ENCODE data around the gene NKX1-2.

NKX1-2 gene

DNA sequence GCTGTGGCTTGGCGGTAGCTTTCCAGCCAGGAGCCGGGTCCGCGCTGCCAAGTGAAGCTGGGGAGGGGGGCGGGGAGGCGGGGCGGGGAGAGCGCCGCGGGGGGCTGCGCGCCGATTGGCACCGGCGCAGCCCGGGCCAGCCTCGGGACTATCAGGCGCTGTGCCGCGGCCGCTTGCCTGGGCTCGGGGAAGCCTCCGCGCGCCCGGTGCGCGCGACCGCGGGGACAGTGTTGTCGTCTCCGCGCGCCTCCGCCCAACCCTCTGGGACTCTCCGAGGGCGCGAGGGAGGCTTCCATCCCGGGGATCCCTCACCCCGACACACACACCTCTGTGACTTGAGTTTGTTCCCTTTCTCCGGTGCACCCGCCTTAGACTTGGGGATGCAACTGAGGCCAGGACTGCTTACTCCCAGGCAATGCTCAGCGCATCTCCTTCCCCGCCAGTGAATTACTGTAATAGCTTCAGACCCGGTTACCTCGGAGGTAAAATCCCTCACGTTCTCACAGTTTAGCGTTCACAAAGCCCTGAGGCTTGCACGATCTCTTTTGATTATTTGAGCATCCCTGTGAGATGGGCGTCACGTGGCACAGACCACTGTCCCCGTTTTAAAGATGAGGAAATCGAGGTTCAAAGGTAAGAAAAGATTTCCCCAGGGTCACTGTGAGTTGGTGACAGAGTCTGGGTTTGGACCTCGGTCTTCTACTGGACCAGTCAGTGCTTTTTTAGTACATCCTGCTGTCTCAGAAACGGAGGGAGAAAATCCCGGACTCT, at the start of gene NKX1-2:
NKX1-2 (minus strand) TSS at position 24 of the 771 bp plus-strand sequence. CDS start 92 bp downstream, outside the sequence.
- DNase-seq = no peak

DNA sequence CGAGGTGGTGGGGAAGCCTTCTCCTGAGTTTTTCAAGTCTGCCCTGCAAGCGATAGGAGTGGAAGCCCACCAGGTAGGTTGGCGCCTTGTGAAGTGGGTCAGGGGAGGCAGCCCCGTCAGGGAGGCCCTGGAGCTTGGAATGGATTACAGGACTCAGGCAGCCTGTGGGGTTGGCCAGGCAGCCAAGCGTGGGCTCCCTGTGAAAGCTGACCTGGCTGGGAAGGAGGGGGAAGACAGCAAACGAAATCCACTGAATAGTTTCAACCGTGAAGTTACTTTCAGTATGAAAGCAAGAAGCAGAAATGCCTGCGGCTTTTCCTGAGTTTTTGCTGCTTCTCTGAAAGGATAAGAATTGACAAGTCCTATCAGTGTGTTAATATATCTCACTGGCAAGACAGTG, 48.2 kb upstream of the NKX1-2 start:
- DNase-seq = no peak

DNA sequence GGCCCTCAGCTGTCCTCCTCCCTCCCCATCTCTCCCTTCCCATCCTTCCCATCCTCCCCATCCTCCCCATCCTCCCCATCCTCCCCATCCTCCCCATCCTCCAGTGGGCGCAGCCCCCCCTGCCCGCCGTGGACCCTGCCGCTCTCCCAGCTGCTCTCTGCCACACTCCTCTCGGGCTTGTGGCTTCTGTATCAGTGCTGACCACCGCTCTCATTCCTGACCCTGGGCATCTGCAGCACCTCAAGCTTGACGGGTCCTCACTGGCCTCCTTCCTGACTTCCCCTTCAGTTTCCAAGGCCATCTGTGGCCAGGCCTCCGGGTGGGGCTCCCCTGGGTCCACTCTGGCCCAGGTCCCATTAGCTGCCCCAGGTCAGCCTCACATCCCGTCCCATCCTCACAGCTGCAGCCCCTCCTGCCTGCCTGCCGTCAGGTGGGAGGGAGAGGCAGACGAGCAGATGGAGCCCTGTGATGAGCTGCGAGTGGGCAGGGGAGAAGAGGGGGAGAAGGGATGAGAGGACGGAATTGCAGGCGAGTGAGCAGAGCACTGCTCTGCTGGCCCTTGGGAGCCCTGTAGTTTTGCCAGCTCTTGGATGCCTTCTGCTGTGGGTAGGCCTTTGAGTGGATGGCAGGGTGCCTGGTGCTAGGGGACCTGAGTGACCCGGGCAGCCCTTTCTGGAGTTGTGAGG, 47.5 kb upstream of the NKX1-2 start:
- DNase-seq = no peak

DNA sequence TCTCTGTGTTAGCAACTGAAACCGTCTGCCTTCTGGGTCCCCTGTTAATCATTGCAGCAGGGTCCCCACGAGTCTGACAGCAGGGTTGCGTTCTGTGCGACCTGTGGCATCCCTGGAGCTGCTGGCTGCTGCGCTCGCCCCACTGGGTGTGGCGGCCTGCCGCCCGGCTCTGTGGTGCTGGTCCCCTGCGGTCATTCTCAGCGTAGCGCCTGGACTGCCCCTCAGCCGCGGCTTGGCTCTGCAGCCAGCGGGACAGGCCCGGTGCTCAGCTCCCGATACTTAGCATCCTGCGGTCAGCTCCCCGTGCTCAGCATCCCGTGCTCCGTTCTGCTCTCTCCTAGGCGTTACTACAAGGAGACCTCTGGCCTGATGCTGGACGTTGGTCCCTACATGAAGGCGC, 46.8 kb upstream of the NKX1-2 start:
- no peak for DNase-seq

DNA sequence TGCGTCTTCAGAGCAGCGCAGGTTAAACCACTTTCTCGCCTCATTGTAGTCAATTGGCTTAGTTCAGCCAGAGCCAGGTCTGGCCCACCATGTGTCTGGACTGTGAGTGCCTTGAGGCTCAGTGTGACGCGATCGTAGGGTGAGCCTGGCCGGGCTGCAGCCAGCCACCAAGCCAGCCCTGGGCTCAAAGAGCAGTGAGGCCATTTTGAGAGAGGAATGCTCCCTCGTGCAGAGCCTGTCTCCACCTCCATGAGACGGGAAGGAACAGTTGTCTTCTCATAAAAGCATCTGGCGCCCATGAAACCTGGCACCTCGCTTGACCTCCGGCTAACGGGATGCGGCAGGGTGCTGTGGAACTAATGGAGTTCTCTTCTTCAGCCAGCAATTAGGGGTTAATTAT, 46.3 kb upstream of the NKX1-2 start:
- DNase-seq = no peak

DNA sequence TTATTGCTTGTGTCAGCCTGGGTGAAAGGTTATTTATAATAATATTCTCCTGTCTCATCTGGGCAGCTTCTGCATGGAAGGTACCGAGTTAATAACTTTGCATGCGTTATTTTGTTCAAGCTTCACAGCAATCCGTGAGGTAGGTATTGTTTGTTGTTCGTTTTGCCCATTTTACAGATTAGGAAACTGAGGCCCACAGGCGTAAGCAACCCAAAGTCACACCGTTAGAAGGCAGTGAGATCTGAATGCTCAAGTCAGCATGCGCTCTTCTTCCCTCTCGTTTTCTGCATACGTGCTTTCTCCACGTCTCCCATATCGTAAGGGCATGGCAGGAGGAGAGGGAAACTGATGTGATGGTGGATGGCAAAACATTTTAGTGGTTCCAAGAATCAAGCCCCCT, 45.9 kb upstream of the NKX1-2 start:
- no peak for DNase-seq

DNA sequence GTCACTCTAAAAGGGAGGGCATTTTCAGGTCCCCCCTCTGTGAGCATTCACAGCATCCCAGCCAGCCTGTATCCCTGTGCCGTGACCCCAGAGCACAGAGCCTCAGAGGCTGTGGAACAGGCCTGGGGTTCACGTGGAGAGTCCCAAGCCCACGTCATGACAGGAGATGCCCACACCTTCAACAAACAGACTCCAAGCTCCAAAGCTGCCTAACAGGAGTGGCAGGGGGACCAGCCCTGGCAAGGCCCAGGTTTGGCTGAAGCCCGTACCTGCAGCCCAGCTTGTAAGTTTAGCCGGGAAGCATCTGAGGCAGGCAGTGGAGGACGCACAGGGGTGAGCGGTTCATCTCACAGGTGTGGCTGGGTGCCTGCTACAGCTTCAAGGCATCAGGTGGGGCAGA, 45.3 kb upstream of the NKX1-2 start:
- no peak for DNase-seq

DNA sequence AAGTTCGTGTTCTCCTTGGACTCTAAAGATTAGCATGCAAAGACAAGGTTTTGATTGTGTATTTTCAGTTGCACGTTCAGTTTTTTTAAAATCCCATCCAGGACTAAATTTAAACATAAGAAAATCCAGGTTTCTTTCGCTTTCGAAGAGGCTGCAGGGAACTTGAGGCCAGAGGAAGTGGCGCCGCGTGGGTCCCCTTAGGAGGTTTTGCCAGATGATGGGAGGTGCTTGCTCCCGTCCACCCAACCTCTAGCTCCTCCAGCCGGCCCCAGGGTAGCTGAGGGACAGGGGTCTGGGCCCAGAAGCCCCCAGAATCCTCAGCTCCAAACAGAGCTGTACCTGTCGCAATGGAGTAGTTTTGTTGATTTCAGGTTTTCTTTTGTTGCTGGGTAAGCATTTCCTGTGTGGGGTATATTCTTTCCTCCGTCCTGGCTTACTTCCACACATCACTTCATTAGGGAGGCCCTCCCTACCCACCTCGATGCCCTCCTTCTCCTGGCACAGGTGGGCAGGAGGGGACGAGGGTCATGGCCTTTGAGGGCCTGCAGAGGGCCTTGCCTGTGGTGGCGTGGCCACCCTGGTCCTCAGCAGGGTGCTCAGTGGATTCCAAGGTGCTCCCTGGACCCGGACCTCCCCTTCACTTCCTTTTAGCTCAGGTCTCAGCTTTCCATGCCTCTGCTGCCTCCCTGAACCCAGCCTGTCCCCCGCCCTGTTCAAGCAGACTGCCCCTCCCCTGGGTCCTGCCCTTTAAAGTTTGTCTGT, 44.4 kb upstream of the NKX1-2 start:
- DNase-seq = no peak

DNA sequence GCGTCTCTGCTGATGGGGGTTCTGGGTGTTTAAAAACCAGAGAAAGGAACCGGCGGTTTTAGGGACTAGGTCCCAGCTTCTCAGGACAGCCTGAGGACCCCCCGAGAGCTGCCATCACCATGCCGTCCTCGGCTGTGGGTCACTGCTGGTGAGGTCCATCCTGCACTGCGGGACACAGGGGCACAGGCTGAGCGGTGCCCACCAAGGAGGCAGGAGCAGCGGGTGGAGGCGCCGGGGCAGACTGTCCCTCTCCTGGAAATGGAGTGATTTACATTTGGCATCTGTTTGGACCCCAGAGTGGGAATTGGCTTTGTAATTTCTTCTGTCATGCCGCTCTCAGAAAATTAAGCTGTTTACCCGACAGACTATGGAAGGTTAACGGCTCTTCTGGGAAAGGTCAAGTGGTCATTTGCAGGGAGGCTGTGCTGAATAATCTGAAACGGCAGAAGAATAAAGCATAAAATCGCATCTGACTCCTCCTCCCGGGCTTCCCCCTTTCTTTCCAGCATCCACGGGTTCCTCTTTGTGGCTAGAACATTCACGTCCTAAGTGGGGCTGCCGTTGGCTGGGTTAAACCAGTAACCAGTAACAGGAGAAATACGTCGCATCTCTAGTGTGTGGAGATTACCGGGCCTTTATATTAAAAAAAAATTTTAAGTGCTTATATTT, 43.5 kb upstream of the NKX1-2 start:
- DNase-seq = peak; percentile 27

DNA sequence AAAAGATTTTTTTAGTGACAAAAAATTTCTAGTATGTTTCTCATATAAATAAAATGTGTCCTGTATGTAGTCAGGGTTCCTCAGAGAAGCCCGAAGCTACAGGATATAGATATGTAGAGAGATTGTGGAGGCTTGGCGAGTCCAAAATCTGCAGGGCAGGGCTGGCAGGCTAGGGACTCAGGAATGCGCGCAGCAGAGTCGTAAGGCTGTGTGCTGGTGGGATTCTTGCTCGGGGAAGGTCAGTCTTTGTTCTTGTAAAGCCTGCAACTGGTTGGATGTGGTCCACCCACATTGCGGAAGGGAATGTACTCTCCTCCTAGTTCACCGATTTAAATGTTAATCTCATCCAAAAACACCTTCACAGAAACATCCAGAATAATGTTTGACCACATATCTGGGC, 42.4 kb upstream of the NKX1-2 start:
- DNase-seq = no peak

DNA sequence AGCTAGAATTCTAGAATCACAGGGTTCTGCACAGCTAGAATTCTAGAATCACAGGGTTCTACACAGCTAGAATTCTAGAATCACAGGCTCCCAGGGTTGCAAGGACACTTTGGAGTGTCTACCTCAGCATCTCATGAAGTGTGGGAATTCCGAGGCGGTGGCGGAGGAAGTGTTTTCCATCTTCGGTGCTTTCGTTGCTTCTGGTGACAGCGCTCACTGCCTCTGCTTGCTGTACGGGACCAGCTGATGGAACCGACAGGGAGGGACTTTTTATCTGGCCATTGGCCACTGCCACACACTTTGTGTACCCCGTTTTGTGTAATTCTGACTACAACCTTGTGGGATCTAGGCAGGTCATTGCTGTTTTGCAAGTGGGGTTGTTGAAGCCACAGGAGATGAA, 41.3 kb upstream of the NKX1-2 start:
- no peak for DNase-seq

DNA sequence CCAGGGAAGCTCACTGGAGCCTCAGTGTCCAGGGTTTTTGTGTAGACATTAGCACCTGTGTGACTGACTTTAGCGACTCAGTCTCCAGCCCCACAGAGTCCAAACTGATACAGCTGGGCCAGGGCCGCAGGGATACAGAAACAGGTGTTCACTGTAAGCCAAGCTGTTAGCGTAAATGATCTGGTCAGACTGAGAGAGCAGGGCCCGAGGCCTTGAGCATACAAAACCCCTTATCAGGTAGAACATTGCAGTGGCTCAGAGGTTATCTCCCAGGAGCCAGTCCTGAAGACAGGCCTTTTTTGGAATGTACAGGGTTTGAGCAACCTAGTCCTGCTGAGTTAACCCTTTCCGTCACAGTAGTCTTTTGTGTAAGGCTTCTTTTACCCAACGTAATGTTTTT, 36.8 kb upstream of the NKX1-2 start:
- DNase-seq = peak; percentile 89

DNA sequence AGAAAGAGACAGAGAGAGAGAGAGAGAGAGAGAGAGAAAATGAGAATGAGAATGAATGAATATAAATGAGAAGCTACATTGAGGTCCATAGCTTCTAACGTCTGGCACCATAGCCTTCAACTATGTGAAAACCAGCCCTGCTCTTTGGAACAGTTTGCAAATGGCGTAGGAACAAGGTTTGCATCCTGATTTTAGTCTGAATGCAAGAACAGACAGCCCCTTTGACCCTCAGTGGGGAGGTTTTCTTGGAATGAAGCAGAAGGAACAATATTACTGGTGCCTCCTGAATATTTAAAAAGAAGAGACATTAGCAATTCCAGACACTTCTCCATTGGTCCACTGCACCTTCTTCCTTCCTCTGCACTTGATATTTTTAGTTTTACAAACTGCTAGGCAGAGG, 34.8 kb upstream of the NKX1-2 start:
- DNase-seq = no peak

DNA sequence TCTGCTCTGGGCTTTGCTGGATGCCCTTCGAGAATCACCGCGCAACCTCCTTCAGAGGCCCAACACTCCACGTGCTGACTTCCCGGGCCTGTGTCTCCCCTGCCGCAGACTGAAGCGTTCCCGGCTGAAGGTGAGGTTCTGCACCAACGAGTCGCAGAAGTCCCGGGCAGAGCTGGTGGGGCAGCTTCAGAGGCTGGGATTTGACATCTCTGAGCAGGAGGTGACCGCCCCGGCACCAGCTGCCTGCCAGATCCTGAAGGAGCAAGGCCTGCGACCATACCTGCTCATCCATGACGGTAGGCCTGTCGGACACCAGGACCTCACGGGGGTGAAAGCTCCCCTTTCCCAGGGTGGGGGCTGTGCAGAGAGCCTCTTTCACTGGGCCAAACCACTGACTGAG, 34.2 kb upstream of the NKX1-2 start:
- DNase-seq = no peak

DNA sequence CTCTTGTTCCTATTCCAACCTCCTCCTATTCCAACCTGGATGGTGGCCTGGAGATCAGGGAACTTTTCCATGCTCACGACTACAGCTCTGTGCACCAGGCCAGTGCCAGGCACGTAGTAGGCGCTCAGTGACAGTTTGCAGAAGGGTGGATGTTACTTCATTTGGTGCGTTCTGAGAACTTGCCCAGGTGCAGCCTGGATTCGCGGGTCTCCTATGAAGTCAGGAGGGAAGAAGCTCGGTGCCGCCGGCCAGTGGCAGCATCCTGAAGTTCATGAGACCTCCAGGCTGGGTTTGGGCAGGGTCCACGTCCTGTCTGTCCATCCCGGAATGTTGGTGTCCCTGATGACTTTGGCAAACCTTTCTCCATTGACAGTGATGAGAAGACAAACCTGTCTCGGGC, 33.0 kb upstream of the NKX1-2 start:
- DNase-seq = no peak

DNA sequence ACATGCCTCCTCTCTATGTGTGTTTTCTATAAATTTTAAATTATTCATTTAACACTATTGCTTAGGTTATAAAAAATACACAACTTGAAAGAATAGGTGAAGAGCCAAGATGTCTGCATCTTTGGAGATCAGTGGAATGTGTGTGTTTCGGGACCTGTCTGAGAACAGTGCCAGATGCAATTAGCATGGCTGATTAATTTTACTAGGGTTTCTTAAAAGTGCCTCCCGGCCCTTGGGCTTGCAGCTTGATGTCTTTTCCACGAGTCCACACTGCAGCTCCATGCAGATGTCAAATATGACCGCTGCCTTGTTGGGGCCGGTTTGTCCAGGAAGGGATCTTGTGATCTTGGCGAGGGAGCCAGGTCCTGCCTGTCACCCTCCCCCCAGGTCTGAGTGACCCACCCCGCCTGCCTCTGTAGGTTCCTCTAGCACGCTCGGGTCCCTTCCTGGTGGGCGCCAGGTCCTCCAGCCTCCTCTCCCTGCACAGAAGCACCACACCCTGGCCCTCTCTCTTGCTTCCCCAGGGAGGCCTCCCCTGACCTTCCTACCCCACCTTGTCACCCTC, 32.5 kb upstream of the NKX1-2 start:
- DNase-seq = no peak

DNA sequence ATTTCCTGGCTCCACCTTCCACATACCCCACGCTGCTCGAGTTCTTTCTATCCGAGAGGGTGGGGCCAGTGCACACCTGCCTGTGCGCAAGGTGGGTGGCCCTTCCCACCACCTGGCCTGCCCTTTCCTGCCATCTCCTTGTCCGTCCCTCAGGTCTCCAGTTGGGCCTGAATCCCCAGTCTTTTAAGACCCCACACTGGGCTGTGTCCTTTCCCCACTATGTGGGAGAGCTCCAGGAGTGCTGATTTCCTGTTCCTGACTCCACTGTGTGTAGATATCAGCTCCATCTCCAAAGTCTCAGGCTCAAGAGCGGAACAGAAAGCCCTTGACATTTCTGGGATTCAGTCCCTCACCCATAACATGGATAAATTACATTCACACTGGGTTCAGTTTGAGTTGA, 31.9 kb upstream of the NKX1-2 start:
- no peak for DNase-seq

DNA sequence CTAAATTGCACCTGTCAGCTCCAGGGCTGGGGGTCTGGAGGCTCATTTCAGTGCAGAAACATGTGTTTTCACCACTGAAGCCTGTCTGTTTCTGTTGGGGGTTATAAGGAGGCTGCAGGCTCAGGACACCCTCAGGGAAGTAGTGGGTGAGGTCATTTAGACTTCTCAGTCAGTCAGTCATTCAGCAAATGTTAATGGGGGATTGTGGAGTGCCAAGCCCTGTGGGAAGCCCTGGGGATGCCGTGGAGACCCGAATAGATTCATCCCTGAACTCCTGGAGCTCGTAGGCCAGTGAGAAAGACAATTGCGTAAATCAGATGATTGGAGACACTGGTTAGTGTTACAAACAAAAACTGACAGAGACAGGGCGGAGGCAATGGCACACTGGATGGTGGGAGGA, 31.0 kb upstream of the NKX1-2 start:
- no peak for DNase-seq

DNA sequence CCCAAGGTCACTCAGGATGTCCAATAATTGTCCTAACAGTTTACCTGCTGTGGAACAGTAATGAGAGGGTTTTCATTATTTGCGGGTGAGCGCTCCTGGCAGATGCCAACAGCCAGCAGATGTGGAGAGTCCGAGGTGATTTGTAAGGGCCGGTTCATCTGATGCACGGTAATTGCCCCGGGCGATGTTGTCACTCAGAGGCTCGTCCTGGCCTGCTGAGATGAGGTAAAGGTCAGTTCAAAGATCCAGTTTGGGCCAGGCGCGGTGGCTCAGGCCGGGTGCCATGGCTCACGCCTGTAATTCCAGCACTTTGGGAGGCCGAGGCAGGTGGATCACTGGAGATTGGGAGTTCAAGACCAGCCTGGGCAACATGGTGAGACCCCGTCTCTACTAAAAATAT, 28.7 kb upstream of the NKX1-2 start:
- no peak for DNase-seq

DNA sequence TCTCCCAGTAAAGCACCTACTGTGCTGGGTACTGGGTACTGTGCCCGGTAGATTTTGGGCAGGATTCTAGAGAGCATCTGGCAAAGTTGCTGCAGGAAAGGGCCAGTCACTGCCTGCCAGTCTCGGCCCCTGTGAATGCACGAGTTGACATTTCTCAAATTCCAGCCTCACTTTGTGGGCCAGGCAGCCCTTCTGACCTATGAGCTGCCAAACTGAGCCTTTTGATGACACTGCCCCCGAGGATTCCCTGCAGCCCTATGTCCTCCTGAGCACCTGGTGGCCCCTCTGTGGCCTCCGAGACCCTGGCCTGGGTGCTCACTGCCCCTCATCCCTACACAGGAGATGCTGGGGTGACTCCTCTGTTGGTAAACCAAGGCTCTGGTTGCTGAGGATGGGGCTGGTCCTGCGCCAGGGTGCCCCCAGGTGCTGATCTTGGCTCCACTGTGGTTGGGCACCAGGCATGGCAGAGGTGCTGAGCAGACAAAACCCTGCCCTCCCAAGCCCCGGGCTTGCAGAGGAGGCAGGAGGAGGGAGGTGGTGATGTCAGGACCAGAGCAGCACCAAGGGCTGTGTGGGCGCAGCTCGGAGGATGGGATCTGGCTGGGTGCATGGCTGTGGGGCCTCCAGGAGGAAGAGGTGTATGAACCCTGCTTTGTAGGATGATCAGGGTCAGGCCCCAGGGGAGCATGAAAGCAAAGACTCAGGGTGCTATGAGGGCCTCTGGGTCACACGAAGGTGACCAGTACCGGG, 28.0 kb upstream of the NKX1-2 start:
- no peak for DNase-seq

DNA sequence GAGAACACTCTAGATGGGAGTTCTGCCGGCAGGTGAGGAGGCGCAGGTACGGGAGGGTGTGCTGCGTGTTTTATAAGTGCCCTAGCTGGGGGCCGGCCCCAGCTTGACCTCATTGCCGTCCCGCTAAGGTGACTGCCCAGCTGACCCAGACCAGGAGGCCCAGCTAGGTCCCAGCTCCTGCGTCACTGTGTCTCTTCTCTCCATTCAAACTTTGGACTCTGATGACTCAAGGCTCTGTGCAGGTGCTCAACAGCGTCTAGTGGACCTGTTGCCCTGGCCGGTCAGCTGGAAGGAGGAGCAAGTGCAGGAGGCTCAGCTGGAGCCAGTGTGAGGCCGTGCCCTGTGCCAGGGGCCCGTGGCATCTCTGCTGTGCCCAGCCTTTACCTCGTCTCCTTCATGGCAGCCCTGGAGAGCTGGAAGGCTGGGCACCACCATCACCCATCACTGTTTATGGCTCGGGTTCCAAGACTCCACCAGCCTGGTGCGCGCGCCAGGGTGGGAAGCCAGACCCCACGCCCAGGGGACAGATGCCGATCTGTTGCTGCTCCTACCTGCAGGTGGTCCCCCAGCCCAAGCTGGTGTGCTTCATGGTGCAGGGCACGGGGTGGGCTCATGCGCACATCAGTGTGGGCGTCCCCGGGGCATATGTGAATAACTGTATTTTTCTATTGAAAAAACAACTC, 26.3 kb upstream of the NKX1-2 start:
- DNase-seq = no peak
